Cardiac muscle cell (in vitro differentiated cells and primary cell): ENCODE data around the gene AGPS. TPM values are rescaled to one million over a fixed set of nuclear protein-coding genes. Genes with fewer than 3 reads are reported as not detected.

Source experiments
- DNase-seq, 2 donors: peaks; one replicate each; pipeline versions ENCODE4 v3.0.0 to v3.0.0-alpha.2; 2010 to 2017; ENCODE audit warnings: low read depth in 1 of 2, low spot score in 1 of 2
- H3K27ac ChIP-seq: fragments of 200-600 bp; sonication (generic); 2 replicates; pipeline ENCODE4 v1.5.1; 2016
- H3K27me3 ChIP-seq: fragments of 200-600 bp; sonication (generic); 2 replicates; pipeline ENCODE4 v1.6.0; 2016; ENCODE audit warnings: control low read depth
- H3K36me3 ChIP-seq: fragments of 200-600 bp; sonication (generic); 2 replicates; pipeline ENCODE4 v1.5.1; 2016; ENCODE audit warnings: control low read depth
- H3K4me1 ChIP-seq: fragments of 200-600 bp; sonication (generic); 2 replicates; pipeline ENCODE4 v1.8.1; 2017; ENCODE audit warnings: low read depth, mild to moderate bottlenecking, mixed run types
- H3K4me3 ChIP-seq: fragments of 200-600 bp; sonication (generic); 2 replicates; pipeline ENCODE4 v1.5.1; 2016; ENCODE audit warnings: mild to moderate bottlenecking
- H3K9me3 ChIP-seq: fragments of 200-600 bp; sonication (generic); 2 replicates; pipeline ENCODE4 v1.5.1; 2017; ENCODE audit warnings: low read depth, mild to moderate bottlenecking, control low read depth
- CTCF ChIP-seq: IDR thresholded peaks from 2 replicates; pipeline ENCODE4 v1.5.1; 2012; ENCODE audit warnings: low read depth, mild to moderate bottlenecking, low read length
- polyA plus RNA-seq: library from polyadenylated mRNA; unstranded; fragments of >200 nt; fragmentation: Nextera tagmentation; extraction: Ambion mirVana; gene quantifications from 2 replicates; pipeline ENCODE4 v1.2.1, GENCODE V29; 2016
- total RNA-seq: library from RNA; depleted of rRNA; stranded (reverse); fragments of >200 nt; gene quantifications from 2 replicates; pipeline ENCODE4 v1.2.3, GENCODE V29; 2016

Gene AGPS
- total and polyA plus RNA-seq, 2 experiments from 2014 or later = 13.6 to 86.3 TPM

GRCh38 chr2:177572236-177572671 lies 179.7 kb downstream of the AGPS start:
- no peak overlapping the region for H3K4me3 ChIP-seq
- no peak overlapping the region for H3K27ac ChIP-seq
- TF ChIP-seq CTCF = no peak
- peak in 1 of 2 donors; percentile 18 for DNase-seq
- no peaks in the 10 kb centered on the region for H3K4me1 ChIP-seq
- H3K36me3 ChIP-seq = no peaks in the 10 kb centered on the region
- H3K9me3 ChIP-seq = no peaks in the 10 kb centered on the region
- no peaks in the 10 kb centered on the region for H3K27me3 ChIP-seq

GRCh38 chr2:177573120-177573519 lies 180.5 kb downstream of the AGPS start:
- Histone ChIP-seq H3K36me3 (no peaks in the 10 kb centered on the region), H3K4me3 (no peak overlapping the region), H3K4me1 (no peaks in the 10 kb centered on the region), H3K27ac (no peak overlapping the region), H3K9me3 (no peaks in the 10 kb centered on the region), H3K27me3 (no peaks in the 10 kb centered on the region)
- TF ChIP-seq CTCF = no peak
- DNase-seq = peak in 1 of 2 donors; percentile 37

DNA sequence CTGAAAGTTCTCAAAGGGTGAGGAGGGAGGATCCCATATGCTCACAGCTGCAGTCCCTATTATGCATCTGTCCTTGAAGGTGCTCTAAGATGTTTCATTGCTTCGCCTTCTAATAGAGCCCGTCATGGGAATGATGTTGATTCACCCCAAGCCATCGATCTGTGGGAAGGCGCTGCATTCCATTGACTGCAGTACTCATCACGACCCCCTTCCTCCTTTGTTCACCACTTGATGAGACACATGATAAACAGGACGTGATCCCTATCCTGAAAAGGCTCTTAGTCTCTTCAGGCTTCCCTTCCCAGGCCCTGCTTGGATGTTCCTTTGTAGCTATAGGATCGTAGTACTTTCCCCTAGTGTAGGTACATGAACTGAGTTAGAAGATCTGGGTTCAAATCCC lies 181.8 kb downstream of the AGPS start:
- Histone ChIP-seq H3K36me3 (no peaks in the 10 kb centered on the region), H3K27me3 (no peaks in the 10 kb centered on the region), H3K4me1 (no peaks in the 10 kb centered on the region), H3K27ac (no peak overlapping the region), H3K9me3 (no peaks in the 10 kb centered on the region), H3K4me3 (no peak overlapping the region)
- DNase-seq = no peak
- TF ChIP-seq CTCF = no peak

- no peak overlapping the region for H3K27ac ChIP-seq
- no peaks in the 10 kb centered on the region for H3K4me1 ChIP-seq
- TF ChIP-seq CTCF = no peak
Measured at GRCh38 chr2:177575358-177575757, 182.8 kb downstream of the AGPS start.

DNA sequence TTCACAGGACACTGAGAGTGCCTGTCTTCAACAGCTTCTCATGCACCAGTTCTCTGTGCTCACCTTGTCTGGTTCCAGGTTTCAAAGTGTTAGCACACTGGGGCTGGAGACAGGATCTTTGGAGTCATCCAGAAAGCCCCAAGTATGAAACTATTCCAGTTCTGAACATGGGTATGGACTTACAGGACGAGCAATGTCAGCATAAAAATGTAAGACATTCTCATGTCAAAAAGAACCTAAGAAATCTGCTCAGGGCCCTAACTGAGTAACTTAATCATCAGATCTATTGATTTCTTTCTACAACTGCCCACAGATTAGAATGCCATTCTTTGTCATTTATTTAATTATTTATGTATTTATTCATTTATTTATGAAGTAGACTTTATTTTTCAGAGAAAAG lies 184.5 kb downstream of the AGPS start:
- Histone ChIP-seq H3K4me1 (no peaks in the 10 kb centered on the region), H3K36me3 (no peaks in the 10 kb centered on the region), H3K9me3 (no peaks in the 10 kb centered on the region), H3K27ac (no peak overlapping the region), H3K27me3 (no peaks in the 10 kb centered on the region), H3K4me3 (no peak overlapping the region)
- DNase-seq = no peak
- TF ChIP-seq CTCF = no peak

More at GRCh38 chr2:177575358-177575757, 182.8 kb downstream of the AGPS start:
- Histone ChIP-seq H3K36me3 (no peaks in the 10 kb centered on the region), H3K27me3 (no peaks in the 10 kb centered on the region), H3K4me3 (no peak overlapping the region), H3K9me3 (no peaks in the 10 kb centered on the region)
- DNase-seq = no peak

DNA sequence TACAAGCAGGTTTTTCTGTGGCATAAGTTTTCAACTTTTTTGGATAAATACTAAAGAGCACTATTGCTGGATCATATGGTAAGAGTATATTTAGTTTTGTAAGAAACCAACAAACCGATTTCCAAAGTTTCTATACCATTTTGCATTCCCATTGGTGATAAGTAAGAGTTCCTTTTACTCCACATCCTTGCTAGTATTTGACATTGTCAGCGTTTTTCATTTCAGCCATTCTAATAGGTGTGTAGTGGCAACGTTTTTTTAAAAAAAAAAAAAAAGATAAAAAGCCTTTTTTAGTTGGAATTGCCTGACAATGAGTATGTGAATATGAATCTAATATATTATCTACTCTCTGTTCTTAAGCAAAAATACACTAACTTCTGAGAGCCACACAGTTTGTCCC lies 185.9 kb downstream of the AGPS start:
- no peaks in the 10 kb centered on the region for H3K27me3 ChIP-seq
- H3K36me3 ChIP-seq = no peaks in the 10 kb centered on the region
- TF ChIP-seq CTCF = no peak
- H3K4me3 ChIP-seq = no peak overlapping the region
- no peak overlapping the region for H3K27ac ChIP-seq
- H3K9me3 ChIP-seq = no peaks in the 10 kb centered on the region
- DNase-seq = no peak
- no peaks in the 10 kb centered on the region for H3K4me1 ChIP-seq
